Fibroblast of mammary gland (primary cell): ENCODE data around the gene SCN2A.

Source experiments
- DNase-seq: peaks from one replicate; pipeline ENCODE4 v3.0.0-alpha.2; 2010; ENCODE audit warnings: low read depth
- H3K4me3 ChIP-seq: 2 replicates; pipeline ENCODE4 v1.5.1; 2011; ENCODE audit warnings: low read depth, mild to moderate bottlenecking, low read length, moderate library complexity; ENCODE audit not compliant: control insufficient read depth
- TF ChIP-seq, protein P1 (sequence below): conservative IDR thresholded peaks from 2 replicates; pipeline ENCODE4 v1.5.1; 2011; ENCODE audit warnings: low read depth, low read length, inconsistent platforms; ENCODE audit not compliant: control insufficient read depth, insufficient read depth

Gene SCN2A

DNA sequence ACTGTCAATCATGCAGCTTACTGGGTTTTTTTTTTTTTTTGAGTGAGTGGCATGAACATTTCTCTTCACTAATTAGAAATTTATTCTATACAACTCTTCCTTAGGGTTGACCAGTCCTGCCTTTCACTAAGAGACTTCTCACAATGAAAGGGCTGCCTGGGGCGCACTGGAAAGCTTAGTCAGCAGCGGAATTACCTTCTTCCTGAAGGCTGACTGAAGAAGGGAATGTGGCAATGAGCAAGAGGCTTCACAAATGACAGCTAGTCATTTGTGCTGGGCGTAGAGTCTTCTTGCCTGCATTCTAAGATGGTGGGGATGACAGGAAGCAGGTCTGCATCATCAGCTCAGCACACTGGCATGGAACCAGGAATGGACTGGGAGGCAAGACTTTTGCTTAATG is 19.7 kb upstream of the SCN2A start:
- TF ChIP-seq, protein P1, sequence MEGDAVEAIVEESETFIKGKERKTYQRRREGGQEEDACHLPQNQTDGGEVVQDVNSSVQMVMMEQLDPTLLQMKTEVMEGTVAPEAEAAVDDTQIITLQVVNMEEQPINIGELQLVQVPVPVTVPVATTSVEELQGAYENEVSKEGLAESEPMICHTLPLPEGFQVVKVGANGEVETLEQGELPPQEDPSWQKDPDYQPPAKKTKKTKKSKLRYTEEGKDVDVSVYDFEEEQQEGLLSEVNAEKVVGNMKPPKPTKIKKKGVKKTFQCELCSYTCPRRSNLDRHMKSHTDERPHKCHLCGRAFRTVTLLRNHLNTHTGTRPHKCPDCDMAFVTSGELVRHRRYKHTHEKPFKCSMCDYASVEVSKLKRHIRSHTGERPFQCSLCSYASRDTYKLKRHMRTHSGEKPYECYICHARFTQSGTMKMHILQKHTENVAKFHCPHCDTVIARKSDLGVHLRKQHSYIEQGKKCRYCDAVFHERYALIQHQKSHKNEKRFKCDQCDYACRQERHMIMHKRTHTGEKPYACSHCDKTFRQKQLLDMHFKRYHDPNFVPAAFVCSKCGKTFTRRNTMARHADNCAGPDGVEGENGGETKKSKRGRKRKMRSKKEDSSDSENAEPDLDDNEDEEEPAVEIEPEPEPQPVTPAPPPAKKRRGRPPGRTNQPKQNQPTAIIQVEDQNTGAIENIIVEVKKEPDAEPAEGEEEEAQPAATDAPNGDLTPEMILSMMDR = no peak
- no peak overlapping the region for H3K4me3 ChIP-seq
- peak; percentile 2 for DNase-seq

DNA sequence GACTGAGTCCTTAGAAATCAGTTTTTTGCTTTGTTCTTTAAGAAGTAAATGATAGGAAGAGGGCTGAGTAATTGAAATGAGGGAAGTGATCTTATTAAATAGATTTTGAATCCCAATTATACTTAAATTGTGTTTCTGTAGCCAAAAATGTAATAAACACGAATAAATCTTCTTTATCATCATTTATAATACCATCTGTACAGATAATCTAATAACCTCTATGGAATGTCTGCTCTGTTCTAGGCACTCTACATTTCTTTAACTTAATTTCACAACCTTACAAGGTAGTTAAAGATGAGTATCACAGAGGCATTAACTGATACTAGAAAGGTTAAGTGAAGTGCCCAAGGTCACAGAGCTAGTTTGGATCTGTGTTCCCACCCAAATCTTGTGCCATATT is 14.3 kb upstream of the SCN2A start:
- TF ChIP-seq, protein P1 = no peak
- no peak for DNase-seq

DNA sequence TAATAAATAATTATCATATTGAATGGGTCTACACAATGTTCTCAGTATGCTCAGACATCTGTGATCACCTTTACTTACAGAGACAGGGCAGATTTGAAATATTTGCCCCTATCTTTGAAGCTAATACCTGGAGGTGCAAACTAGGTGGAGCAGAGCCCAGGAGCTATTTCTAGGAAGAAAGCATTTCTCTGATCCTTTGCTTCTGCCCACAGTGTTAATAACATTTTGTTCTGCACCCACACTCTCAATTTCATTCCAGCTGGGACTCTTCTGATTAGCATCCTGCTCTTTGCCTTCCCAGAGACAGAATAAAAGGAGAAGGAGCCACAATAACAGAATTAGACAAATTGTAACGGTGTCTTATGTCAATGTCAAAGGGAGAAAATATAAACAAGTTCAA is 11.6 kb upstream of the SCN2A start:
- TF ChIP-seq, protein P1 = no peak
- no peak for DNase-seq
- H3K4me3 ChIP-seq = no peak overlapping the region

More for the DNA sequence above, 14.3 kb upstream of the SCN2A start:
- no peak overlapping the region for H3K4me3 ChIP-seq

DNA sequence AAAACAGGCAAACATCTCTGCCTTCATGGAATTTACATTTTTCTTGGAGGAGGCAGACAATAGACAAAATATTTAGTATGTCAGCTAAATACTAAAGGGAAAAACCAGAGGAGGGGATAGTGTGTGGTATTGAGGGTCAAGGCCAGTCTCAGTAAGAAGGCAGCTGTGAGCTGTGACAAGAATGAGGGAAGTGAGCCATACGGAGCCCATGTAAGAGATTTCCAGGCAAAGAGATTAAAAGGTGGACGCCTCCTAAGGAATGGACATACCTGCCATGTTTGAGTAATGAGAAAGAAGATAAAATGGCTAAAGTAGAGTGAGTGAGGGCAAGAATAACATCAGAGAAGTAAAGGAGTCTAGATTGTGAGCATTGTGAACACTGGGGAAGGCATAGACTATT is 2.2 kb upstream of the SCN2A start:
- H3K4me3 ChIP-seq = no peak overlapping the region
- TF ChIP-seq, protein P1 = no peak
- DNase-seq = no peak

DNA sequence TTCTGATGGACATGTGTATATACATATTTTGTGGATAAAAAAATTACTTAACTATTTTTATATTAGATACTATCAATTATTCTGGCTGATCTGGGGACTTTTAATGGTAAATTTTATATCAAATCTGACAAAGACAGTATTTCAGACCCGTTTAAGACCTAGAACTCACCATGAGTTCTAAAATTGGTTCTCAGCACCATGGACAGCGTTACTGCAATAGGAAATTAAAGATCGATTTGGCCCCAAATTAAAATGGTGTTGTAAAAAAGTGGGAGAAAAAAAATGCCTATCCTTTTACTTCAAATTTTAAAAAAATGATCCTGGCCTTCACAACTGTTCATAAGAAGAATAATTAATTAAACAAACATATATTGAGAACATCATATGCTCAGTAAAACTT is 919 bp upstream of the SCN2A start:
- TF ChIP-seq, protein P1 = no peak
- no peak overlapping the region for H3K4me3 ChIP-seq
- peak; percentile 25 for DNase-seq

DNA sequence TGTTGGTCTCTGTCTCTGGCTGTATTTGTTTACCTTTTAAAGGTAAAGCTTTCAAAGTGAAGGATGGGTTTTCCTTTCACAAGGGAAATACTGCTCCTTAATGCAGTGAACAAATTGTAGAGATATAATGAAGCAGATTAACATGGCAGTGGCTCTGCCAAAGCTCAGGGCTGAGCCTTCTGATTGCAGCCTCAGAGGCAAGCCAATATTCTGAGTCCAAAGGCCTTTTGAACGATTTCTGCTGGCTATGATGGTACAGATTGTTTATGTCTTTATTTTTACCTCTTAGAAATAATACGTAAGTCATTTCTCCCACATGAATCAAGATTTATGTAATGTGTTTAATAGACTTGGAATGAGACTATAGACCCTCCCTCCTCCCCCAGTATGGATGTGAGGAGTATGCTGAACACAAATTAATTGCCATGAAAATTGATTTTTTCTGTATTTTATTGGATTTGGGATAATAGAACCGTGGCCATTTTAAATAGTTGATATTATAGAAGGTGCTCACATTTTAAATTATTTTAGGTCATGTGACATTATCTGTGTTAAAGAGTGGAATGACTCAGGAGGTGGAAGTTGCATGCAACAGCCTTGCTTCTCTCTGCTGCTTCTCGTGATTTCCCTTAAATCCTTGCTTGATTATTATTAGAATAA is 772 bp downstream of the SCN2A start:
- DNase-seq = no peak
- TF ChIP-seq, protein P1 = no peak
- H3K4me3 ChIP-seq = no peak overlapping the region

DNA sequence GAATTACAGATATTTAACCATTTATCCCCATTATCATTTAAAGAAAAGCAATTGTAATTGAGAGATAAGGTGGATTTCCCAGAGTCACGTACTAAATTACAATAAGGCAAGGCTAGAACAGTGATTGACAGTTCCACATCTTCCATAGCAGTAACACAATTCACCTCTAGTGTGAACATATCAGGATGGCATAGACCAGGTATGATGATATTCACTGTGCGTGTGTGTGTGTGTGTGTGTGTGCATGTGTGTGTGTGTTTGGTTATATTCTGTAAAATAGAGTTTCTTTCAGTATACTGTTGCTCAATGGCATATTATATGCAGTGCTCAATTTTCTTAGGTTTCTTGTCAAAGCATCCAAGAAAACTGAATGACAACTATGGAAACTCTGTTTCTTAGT is 1.7 kb downstream of the SCN2A start:
- H3K4me3 ChIP-seq = no peak overlapping the region
- TF ChIP-seq, protein P1 = no peak
- no peak for DNase-seq
